ENCODE data around the gene WASF1.

The WASF1 gene

DNA sequence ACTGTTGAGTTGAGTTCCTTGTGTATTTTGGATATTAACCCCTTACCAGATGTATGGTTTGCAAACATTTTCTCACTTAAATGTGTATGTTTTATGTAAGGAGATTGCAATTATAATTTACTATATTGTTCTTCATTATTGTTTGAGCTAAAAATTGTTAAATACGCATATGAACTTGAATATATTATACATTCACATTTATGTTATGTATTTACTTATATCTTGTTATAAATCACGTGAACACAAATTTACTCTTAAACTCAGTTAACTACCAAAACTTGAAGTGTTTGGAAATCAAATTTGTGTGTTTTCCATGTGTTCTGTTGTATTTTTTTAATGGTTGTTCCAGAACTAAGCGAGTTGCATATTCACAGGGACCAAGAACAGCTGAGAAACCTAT lies 19.1 kb upstream of the WASF1 start:
- FAIRE-seq (no peak), DNase-seq (ENCODE audit: insufficient read length, low spot score) (no peak)
- TF ChIP-seq POLR2AphosphoS5 (IDR thresholded peaks at IDR 0.05; ENCODE audit: low read depth, low read length) (no peak), TAF1 (IDR thresholded peaks at IDR 0.05; ENCODE audit: low read depth, low read length) (no peak), POU2F2 (IDR thresholded peaks at IDR 0.05; ENCODE audit: low read depth, low read length) (no peak), PAX5 (IDR thresholded peaks at IDR 0.05; ENCODE audit: insufficient read depth, low read length, severe bottlenecking) (no peak), POLR2A (IDR thresholded peaks at IDR 0.05; ENCODE audit: low read depth, low read length) (no peak), SPI1 (IDR thresholded peaks at IDR 0.05; ENCODE audit: low read depth, low read length) (no peak)

DNA sequence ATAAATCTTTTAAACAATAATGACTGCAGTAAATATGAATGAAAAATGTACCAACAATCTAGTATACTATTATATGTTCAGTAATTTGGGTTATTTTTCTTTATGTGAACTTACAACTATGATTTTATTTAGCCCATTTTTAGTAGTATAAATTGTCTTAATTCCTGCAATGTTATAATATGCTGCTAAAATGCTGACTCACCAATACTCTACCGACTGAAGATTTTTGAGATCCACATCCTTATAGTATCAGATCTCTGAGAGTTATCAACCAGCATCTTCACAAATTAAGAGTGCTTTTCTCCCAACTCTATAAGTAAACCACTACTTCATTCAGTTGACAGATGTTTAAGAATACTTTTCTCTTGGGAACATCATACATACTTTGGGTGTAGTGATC lies 17.4 kb upstream of the WASF1 start:
- no peak for FAIRE-seq
- no peak for TF ChIP-seq TAF1 (IDR thresholded peaks at IDR 0.05; ENCODE audit: low read depth, low read length)
- no peak for TF ChIP-seq POLR2AphosphoS5 (IDR thresholded peaks at IDR 0.05; ENCODE audit: low read depth, low read length)
- TF ChIP-seq SPI1 (IDR thresholded peaks at IDR 0.05; ENCODE audit: low read depth, low read length) = no peak
- no peak for TF ChIP-seq POLR2A (IDR thresholded peaks at IDR 0.05; ENCODE audit: low read depth, low read length)
- no peak for TF ChIP-seq PAX5 (IDR thresholded peaks at IDR 0.05; ENCODE audit: insufficient read depth, low read length, severe bottlenecking)
- TF ChIP-seq POU2F2 (IDR thresholded peaks at IDR 0.05; ENCODE audit: low read depth, low read length) = no peak

DNA sequence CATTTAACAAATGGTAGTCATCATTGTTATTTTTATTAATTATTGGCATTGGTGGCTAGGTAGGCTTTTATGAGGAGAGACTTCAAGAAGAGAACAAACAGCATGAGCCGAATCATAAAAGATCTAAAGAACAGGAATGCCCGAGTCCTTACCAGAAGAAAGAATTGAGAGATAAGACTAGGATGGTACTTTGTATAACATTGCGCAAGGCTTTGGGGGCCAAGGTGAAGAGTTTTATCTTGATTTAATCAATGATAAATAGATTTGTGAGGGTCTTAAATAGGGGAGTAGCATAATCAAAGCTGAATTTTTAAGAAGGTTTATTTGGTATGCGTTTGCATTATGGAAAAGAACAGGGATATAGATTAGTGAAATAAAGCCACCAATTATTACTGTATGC lies 16.2 kb upstream of the WASF1 start:
- FAIRE-seq (no peak), DNase-seq (ENCODE audit: insufficient read length, low spot score) (no peak)
- TF ChIP-seq SPI1 (IDR thresholded peaks at IDR 0.05; ENCODE audit: low read depth, low read length) (no peak), POLR2A (IDR thresholded peaks at IDR 0.05; ENCODE audit: low read depth, low read length) (no peak), POU2F2 (IDR thresholded peaks at IDR 0.05; ENCODE audit: low read depth, low read length) (no peak), POLR2AphosphoS5 (IDR thresholded peaks at IDR 0.05; ENCODE audit: low read depth, low read length) (no peak), TAF1 (IDR thresholded peaks at IDR 0.05; ENCODE audit: low read depth, low read length) (no peak), PAX5 (IDR thresholded peaks at IDR 0.05; ENCODE audit: insufficient read depth, low read length, severe bottlenecking) (no peak)

More for the DNA sequence above, 17.4 kb upstream of the WASF1 start:
- DNase-seq (ENCODE audit: insufficient read length, low spot score) = no peak

DNA sequence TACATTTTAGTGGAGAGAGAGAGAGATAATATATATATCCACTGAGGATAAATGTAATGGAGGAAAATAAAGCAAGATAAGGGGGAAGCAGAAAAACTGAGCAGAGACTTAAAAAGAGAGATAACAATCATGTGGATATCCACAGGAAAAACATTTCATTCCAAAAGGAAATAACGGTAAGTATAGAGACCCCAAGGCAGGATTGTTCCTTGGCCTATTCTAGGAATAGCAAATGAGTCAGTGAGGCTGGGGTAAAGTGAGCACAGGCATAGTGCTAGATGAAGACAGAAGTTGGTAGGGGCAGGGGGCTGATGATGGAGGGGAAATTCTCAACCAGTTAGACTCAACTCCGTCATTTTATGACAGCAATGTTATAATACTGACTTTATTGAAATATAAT lies 12.0 kb upstream of the WASF1 start:
- no peak for DNase-seq (ENCODE audit: insufficient read length, low spot score)
- TF ChIP-seq POU2F2 (IDR thresholded peaks at IDR 0.05; ENCODE audit: low read depth, low read length) (no peak), POLR2A (IDR thresholded peaks at IDR 0.05; ENCODE audit: low read depth, low read length) (no peak), SPI1 (IDR thresholded peaks at IDR 0.05; ENCODE audit: low read depth, low read length) (no peak), POLR2AphosphoS5 (IDR thresholded peaks at IDR 0.05; ENCODE audit: low read depth, low read length) (no peak), PAX5 (IDR thresholded peaks at IDR 0.05; ENCODE audit: insufficient read depth, low read length, severe bottlenecking) (no peak), TAF1 (IDR thresholded peaks at IDR 0.05; ENCODE audit: low read depth, low read length) (no peak)
- FAIRE-seq = no peak

DNA sequence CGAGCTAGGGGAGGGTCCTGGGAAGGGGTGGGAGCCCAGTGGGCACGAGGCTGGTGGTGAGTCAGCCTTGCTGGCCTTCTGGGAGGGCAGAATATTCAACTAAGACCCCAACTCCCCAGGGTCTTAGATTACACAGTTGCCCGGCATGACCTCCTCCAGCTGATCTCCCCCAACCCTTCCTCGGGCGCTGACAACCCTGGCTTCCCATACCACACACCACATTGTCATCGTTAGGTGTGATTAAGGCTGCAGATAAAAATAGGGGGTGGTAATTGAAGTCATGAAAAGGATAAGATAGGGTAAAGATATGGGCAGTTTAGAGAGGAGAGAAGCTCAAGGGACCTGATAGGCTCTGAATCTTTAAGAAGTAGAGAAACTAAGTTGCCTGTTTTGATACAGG lies 11.3 kb upstream of the WASF1 start:
- DNase-seq (ENCODE audit: insufficient read length, low spot score) (no peak), FAIRE-seq (peak; percentile 9)
- TF ChIP-seq PAX5 (IDR thresholded peaks at IDR 0.05; ENCODE audit: insufficient read depth, low read length, severe bottlenecking) (no peak), POLR2A (IDR thresholded peaks at IDR 0.05; ENCODE audit: low read depth, low read length) (no peak), TAF1 (IDR thresholded peaks at IDR 0.05; ENCODE audit: low read depth, low read length) (no peak), POU2F2 (IDR thresholded peaks at IDR 0.05; ENCODE audit: low read depth, low read length) (no peak), POLR2AphosphoS5 (IDR thresholded peaks at IDR 0.05; ENCODE audit: low read depth, low read length) (no peak), SPI1 (IDR thresholded peaks at IDR 0.05; ENCODE audit: low read depth, low read length) (no peak)

DNA sequence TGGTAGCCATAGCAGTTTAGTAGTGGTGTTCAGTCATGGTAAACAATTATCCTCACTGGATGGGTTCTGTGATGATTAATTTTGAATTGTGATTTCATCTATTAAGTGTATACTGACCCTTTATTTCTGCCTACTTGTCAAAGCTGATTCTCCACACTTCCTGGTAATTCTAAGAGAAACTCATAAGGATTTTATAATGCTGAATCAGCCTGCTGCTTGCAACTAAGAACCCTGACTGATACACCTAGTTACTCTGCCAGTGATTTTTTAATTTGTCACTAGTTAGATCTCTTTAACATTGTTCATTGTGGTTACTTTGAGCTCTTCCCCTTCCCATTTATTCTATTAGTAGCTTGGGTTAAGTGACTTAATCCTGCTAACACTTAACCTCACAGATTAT lies 9.3 kb upstream of the WASF1 start:
- no peak for FAIRE-seq
- TF ChIP-seq POU2F2 (IDR thresholded peaks at IDR 0.05; ENCODE audit: low read depth, low read length) = no peak
- no peak for TF ChIP-seq PAX5 (IDR thresholded peaks at IDR 0.05; ENCODE audit: insufficient read depth, low read length, severe bottlenecking)
- TF ChIP-seq TAF1 (IDR thresholded peaks at IDR 0.05; ENCODE audit: low read depth, low read length) = no peak
- no peak for TF ChIP-seq POLR2AphosphoS5 (IDR thresholded peaks at IDR 0.05; ENCODE audit: low read depth, low read length)
- TF ChIP-seq SPI1 (IDR thresholded peaks at IDR 0.05; ENCODE audit: low read depth, low read length) = no peak
- no peak for TF ChIP-seq POLR2A (IDR thresholded peaks at IDR 0.05; ENCODE audit: low read depth, low read length)
- no peak for DNase-seq (ENCODE audit: insufficient read length, low spot score)

DNA sequence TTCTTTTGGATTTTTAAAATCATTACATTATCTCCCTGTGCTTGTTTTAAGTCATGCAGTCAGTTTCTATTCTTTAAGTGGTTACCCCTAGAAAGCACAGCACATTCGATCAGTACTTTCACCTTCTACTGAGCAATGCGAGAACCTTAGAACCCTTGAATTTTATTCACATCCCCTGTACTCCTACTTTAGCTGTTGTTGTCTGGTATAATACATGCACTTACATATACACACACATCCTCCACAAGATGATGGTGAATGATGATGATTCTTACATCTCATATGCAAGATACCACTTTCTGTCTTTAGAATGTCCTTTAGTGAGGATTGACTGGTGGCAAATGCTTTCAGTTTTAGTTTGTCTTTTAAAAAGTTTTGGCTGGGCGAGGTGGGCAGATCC lies 6.4 kb upstream of the WASF1 start:
- DNase-seq (ENCODE audit: insufficient read length, low spot score) (no peak), FAIRE-seq (peak; percentile 91)
- TF ChIP-seq SPI1 (IDR thresholded peaks at IDR 0.05; ENCODE audit: low read depth, low read length) (no peak), POLR2A (IDR thresholded peaks at IDR 0.05; ENCODE audit: low read depth, low read length) (no peak), POLR2AphosphoS5 (IDR thresholded peaks at IDR 0.05; ENCODE audit: low read depth, low read length) (no peak), POU2F2 (IDR thresholded peaks at IDR 0.05; ENCODE audit: low read depth, low read length) (no peak), PAX5 (IDR thresholded peaks at IDR 0.05; ENCODE audit: insufficient read depth, low read length, severe bottlenecking) (no peak), TAF1 (IDR thresholded peaks at IDR 0.05; ENCODE audit: low read depth, low read length) (no peak)

DNA sequence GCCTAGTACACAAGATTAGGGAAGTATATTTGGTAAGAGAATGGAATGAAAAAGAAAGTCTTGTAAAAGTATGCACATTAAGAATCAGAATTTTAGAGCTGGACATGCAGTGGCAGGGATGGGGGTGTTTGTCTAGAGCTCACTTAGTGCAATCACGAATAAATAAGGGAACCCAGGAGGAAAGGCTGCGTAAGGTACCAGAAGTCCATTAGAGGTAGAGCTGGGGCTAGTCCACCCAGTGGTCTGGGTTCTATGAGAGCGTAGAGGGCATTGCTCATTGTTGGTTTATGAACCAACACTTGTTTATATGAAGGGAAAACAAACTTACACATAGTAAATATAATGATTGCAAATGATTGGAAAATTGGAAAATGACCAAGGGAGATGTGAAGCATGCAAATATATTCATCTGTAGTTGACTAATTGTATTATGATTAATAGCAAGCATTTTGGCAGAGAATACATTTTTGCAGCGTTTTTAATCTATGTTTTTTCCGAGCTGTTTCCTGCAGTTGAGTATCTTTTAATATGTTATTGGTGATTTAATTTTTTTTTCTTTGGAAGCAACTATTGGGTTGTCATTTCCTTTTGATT lies 3.9 kb upstream of the WASF1 start:
- DNase-seq (ENCODE audit: insufficient read length, low spot score) (no peak), FAIRE-seq (no peak)
- TF ChIP-seq TAF1 (IDR thresholded peaks at IDR 0.05; ENCODE audit: low read depth, low read length) = no peak
- TF ChIP-seq POU2F2 (IDR thresholded peaks at IDR 0.05; ENCODE audit: low read depth, low read length) = no peak
- no peak for TF ChIP-seq POLR2AphosphoS5 (IDR thresholded peaks at IDR 0.05; ENCODE audit: low read depth, low read length)
- TF ChIP-seq POLR2A (IDR thresholded peaks at IDR 0.05; ENCODE audit: low read depth, low read length) = no peak
- no peak for TF ChIP-seq SPI1 (IDR thresholded peaks at IDR 0.05; ENCODE audit: low read depth, low read length)
- TF ChIP-seq PAX5 (IDR thresholded peaks at IDR 0.05; ENCODE audit: insufficient read depth, low read length, severe bottlenecking) = no peak

DNA sequence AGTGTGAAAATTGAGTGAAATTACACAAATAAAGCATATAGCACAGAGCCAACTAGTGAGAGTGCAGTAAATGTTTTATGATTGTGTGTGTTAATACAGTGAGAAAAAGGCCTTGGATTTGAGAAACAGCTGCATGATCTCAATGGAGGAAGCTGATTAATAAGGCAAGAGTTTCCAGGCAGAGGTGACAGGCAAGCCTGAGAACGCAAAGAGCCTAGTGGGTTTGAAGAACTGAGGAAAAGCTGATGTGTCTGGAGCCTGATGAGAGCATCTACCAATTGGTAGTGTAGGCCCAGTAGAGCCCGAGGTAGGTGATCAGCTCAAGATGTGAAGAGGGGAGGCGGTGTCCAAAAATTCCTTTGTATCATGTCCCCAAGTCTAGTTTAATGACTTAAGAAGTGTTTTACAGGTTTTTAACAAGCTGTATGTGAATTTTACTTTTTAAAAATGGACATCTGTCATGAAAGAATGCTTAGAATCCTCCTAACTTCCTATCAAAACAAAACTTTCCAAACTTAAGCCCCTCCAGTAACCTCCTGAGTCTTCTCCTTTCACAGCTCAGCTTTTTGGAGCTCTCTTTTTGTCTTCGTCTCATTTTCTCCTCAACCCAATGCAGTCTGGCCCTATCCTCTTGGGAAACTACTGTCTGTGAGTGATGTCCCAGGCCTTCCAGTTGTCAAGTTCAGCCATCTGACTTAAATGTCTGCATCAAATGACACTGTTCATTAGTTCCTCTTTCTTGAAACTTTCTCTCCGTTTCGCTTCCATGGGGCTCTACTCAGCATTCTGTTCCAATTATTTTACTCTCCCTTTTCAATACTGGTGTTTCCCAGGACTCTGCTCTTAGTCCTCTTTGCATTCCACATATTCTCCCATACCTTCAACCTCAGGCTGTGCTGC lies 1.9 kb upstream of the WASF1 start:
- FAIRE-seq (peak; percentile 43), DNase-seq (ENCODE audit: insufficient read length, low spot score) (no peak)
- TF ChIP-seq POLR2A (IDR thresholded peaks at IDR 0.05; ENCODE audit: low read depth, low read length) (no peak), TAF1 (IDR thresholded peaks at IDR 0.05; ENCODE audit: low read depth, low read length) (no peak), POLR2AphosphoS5 (IDR thresholded peaks at IDR 0.05; ENCODE audit: low read depth, low read length) (no peak), SPI1 (IDR thresholded peaks at IDR 0.05; ENCODE audit: low read depth, low read length) (no peak), POU2F2 (IDR thresholded peaks at IDR 0.05; ENCODE audit: low read depth, low read length) (no peak), PAX5 (IDR thresholded peaks at IDR 0.05; ENCODE audit: insufficient read depth, low read length, severe bottlenecking) (no peak)
